Stomach smooth muscle (tissue), 2 donors: Measurements from ENCODE around the gene SH3PXD2B.
"Not testable (repeated sequence)": the region's sequence is repeated elsewhere in the genome, so short reads cannot be mapped to it uniquely, and the experiment has no call there.

Source experiments
- H3K27ac ChIP-seq: one replicate; pipeline ENCODE4 v1.7.0; 2013; ENCODE audit warnings: mild to moderate bottlenecking, low read length, inconsistent platforms
- H3K27me3 ChIP-seq, 2 donors: one replicate each; pipeline ENCODE4 v1.7.0; 2013; ENCODE audit warnings: low read length in 2 of 2; ENCODE audit not compliant: insufficient read depth in 2 of 2, control insufficient read depth in 1 of 2
- H3K36me3 ChIP-seq, 2 donors: one replicate each; pipeline ENCODE4 v1.7.0; 2013; ENCODE audit warnings: low read length in 2 of 2; ENCODE audit not compliant: control insufficient read depth in 2 of 2, insufficient read depth in 2 of 2
- H3K4me1 ChIP-seq: one replicate; pipeline ENCODE4 v1.7.0; 2013; ENCODE audit warnings: low read length; ENCODE audit not compliant: control insufficient read depth, insufficient read depth
- H3K4me3 ChIP-seq, 2 donors: one replicate each; pipeline ENCODE4 v1.7.0; 2013; ENCODE audit warnings: low read length in 2 of 2
- H3K9ac ChIP-seq, 2 donors: one replicate each; pipeline ENCODE4 v1.7.0; 2013; ENCODE audit warnings: low read length in 2 of 2, mild to moderate bottlenecking in 1 of 2
- H3K9me3 ChIP-seq, 2 donors: one replicate each; pipeline ENCODE4 v1.7.0; 2013; ENCODE audit warnings: low read length in 2 of 2; ENCODE audit not compliant: control insufficient read depth in 2 of 2
- donor health status: healthy.
- donor health status: Pancreatic carcinoma.

Gene SH3PXD2B

GRCh38 chr5:172351240-172351778 lies 103.0 kb downstream of the SH3PXD2B start:
- Histone ChIP-seq H3K36me3 (peaks cover 47 to 62% of the 10 kb centered on the region in 2 donors), H3K27me3 (no peaks in the 10 kb centered on the region), H3K4me3 (no peak overlapping the region), H3K4me1 (no peaks in the 10 kb centered on the region), H3K9me3 (no peaks in the 10 kb centered on the region), H3K9ac (no peak overlapping the region), H3K27ac (no peak overlapping the region)

- no peak overlapping the region for H3K4me3 ChIP-seq
- H3K27ac ChIP-seq: no peak overlapping the region
- no peaks in the 10 kb centered on the region for H3K9me3 ChIP-seq
- peaks cover 49 to 64% of the 10 kb centered on the region in 2 donors for H3K36me3 ChIP-seq
- no peaks in the 10 kb centered on the region for H3K4me1 ChIP-seq
- no peaks in the 10 kb centered on the region for H3K27me3 ChIP-seq
- H3K9ac ChIP-seq: no peak overlapping the region
These were observed 103.8 kb downstream of the SH3PXD2B start for GRCh38 chr5:172350212-172351181.

- peaks cover 52 to 60% of the 10 kb centered on the region in 2 donors for H3K36me3 ChIP-seq
These were observed 105.6 kb downstream of the SH3PXD2B start for GRCh38 chr5:172348733-172349132.

GRCh38 chr5:172348084-172348483 lies 106.2 kb downstream of the SH3PXD2B start:
- H3K27ac ChIP-seq: no peak overlapping the region
- no peaks in the 10 kb centered on the region for H3K27me3 ChIP-seq
- no peaks in the 10 kb centered on the region for H3K4me1 ChIP-seq
- no peaks in the 10 kb centered on the region for H3K9me3 ChIP-seq
- no peak overlapping the region for H3K4me3 ChIP-seq
- H3K36me3 ChIP-seq: peaks cover 51 to 59% of the 10 kb centered on the region in 2 donors
- no peak overlapping the region for H3K9ac ChIP-seq

More at GRCh38 chr5:172348733-172349132, 105.6 kb downstream of the SH3PXD2B start:
- H3K9me3 ChIP-seq, H3K4me1 ChIP-seq, H3K4me3 ChIP-seq, H3K27me3 ChIP-seq, H3K27ac ChIP-seq, H3K9ac ChIP-seq: not testable (repeated sequence)

- Histone ChIP-seq H3K4me3 (no peak overlapping the region), H3K36me3 (peaks cover 54 to 59% of the 10 kb centered on the region in 2 donors), H3K9me3 (no peaks in the 10 kb centered on the region), H3K27me3 (no peaks in the 10 kb centered on the region), H3K27ac (no peak overlapping the region), H3K4me1 (no peaks in the 10 kb centered on the region), H3K9ac (no peak overlapping the region)
These were observed 106.8 kb downstream of the SH3PXD2B start for GRCh38 chr5:172347496-172348052.

- H3K27ac ChIP-seq: no peak overlapping the region
- no peak overlapping the region for H3K4me3 ChIP-seq
- peaks cover 53 to 62% of the 10 kb centered on the region in 2 donors for H3K36me3 ChIP-seq
- H3K9ac ChIP-seq: no peak overlapping the region
- H3K9me3 ChIP-seq: no peaks in the 10 kb centered on the region
- no peaks in the 10 kb centered on the region for H3K27me3 ChIP-seq
- H3K4me1 ChIP-seq: no peaks in the 10 kb centered on the region
These were observed 108.4 kb downstream of the SH3PXD2B start for GRCh38 chr5:172345881-172346280.

GRCh38 chr5:172344855-172345409 lies 109.4 kb downstream of the SH3PXD2B start:
- Histone ChIP-seq H3K27ac (no peak overlapping the region), H3K9me3 (no peaks in the 10 kb centered on the region), H3K36me3 (peaks cover 54 to 63% of the 10 kb centered on the region in 2 donors), H3K27me3 (no peaks in the 10 kb centered on the region), H3K9ac (no peak overlapping the region), H3K4me1 (no peaks in the 10 kb centered on the region), H3K4me3 (no peak overlapping the region)

GRCh38 chr5:172343741-172344140 lies 110.6 kb downstream of the SH3PXD2B start:
- no peaks in the 10 kb centered on the region for H3K4me1 ChIP-seq
- no peaks in the 10 kb centered on the region for H3K27me3 ChIP-seq
- H3K36me3 ChIP-seq: peaks cover 46 to 63% of the 10 kb centered on the region in 2 donors
- no peak overlapping the region for H3K27ac ChIP-seq
- H3K9me3 ChIP-seq: no peaks in the 10 kb centered on the region
- no peak overlapping the region for H3K4me3 ChIP-seq
- no peak overlapping the region for H3K9ac ChIP-seq

GRCh38 chr5:172342918-172343317 lies 111.4 kb downstream of the SH3PXD2B start:
- Histone ChIP-seq H3K9ac (no peak overlapping the region), H3K4me1 (no peaks in the 10 kb centered on the region), H3K4me3 (no peak overlapping the region), H3K27ac (no peak overlapping the region), H3K9me3 (no peaks in the 10 kb centered on the region), H3K27me3 (no peaks in the 10 kb centered on the region), H3K36me3 (peaks cover 43 to 59% of the 10 kb centered on the region in 2 donors)

- Histone ChIP-seq H3K9me3 (no peaks in the 10 kb centered on the region), H3K4me1 (peaks cover 2% of the 10 kb centered on the region), H3K4me3 (no peak overlapping the region), H3K27ac (no peak overlapping the region), H3K9ac (no peak overlapping the region), H3K36me3 (peaks cover 26 to 43% of the 10 kb centered on the region in 2 donors), H3K27me3 (no peaks in the 10 kb centered on the region)
These were observed 114.8 kb downstream of the SH3PXD2B start for GRCh38 chr5:172339264-172340180.
